SK-N-SH (cell line): ENCODE data around the gene HPCA. TPM values are rescaled to one million over a fixed set of nuclear protein-coding genes. Genes with fewer than 3 reads are reported as not detected.

ENCODE experiments used
- CTCF ChIA-PET: fragments of 300-600, 350-600 bp; formaldehyde crosslinking; extraction: SDS; loops from one replicate; lab custom pipeline; 2021; lab: Yijun Ruan, JAX
- POLR2A ChIA-PET: fragments of 350-600 bp; sonication (Branson Sonifier 250); formaldehyde crosslinking; extraction: SDS; loops from one replicate; lab custom pipeline; 2020; ENCODE audit warnings: antibody characterized with exemption, inconsistent platforms; lab: Yijun Ruan, JAX
- DNase-seq: peaks from one replicate; pipeline ENCODE4 v3.0.0; 2012
- H2AFZ ChIP-seq: fragments of 200-600 bp; sonication (generic); 2 replicates; pipeline ENCODE4 v1.8.1; 2016; ENCODE audit warnings: antibody characterized with exemption, mild to moderate bottlenecking, low read depth
- H3F3A ChIP-seq: fragments of 200-600 bp; sonication (generic); replicated peaks from 2 replicates; pipeline ENCODE3; 2016; ENCODE audit warnings: antibody characterized with exemption, mild to moderate bottlenecking; ENCODE audit not compliant: insufficient read depth
- H3K27ac ChIP-seq, 2 experiments: fragments of 200-500 bp in 1 of 2; fragments of 200-600 bp in 1 of 2; sonication (Bioruptor generic) in 1 of 2; sonication (generic), shearing (Covaris generic) in 1 of 2; 2 replicates each; pipeline versions ENCODE4 v1.5.1 to v1.6.1; 2014 to 2016; ENCODE audit warnings: low read depth in 2 of 2, inconsistent platforms in 1 of 2, low read length in 1 of 2, mild to moderate bottlenecking in 1 of 2, mixed read lengths in 1 of 2
- H3K27me3 ChIP-seq: fragments of 200-600 bp; sonication (generic), shearing (Covaris generic); 2 replicates; pipeline ENCODE4 v1.6.1; 2016; ENCODE audit warnings: mixed run types; ENCODE audit not compliant: insufficient read depth
- H3K36me3 ChIP-seq, 2 experiments: fragments of 200-500 bp in 1 of 2; fragments of 200-600 bp in 1 of 2; sonication (Bioruptor generic) in 1 of 2; sonication (generic) in 1 of 2; replicated peaks in 1 of 2; 2 replicates each; pipeline versions ENCODE3 to v1.5.1; 2014 to 2016; ENCODE audit warnings: low read length in 1 of 2, mild to moderate bottlenecking in 1 of 2; ENCODE audit not compliant: insufficient read depth in 2 of 2, control insufficient read depth in 1 of 2
- H3K4me1 ChIP-seq, 2 experiments: fragments of 200-500 bp in 1 of 2; fragments of 200-600 bp in 1 of 2; sonication (Bioruptor generic) in 1 of 2; sonication (generic), shearing (Covaris generic) in 1 of 2; 2 replicates each; pipeline versions ENCODE4 v1.5.1 to v1.6.1; 2014 to 2016; ENCODE audit warnings: low read depth in 1 of 2, low read length in 1 of 2, mixed run types in 1 of 2; ENCODE audit not compliant: insufficient read depth in 2 of 2, control insufficient read depth in 1 of 2
- H3K4me2 ChIP-seq: fragments of 200-600 bp; sonication (generic), shearing (Covaris generic); 2 replicates; pipeline ENCODE4 v1.6.1; 2017; ENCODE audit warnings: mixed run types
- H3K4me3 ChIP-seq, 2 experiments: fragments of 200-500 bp in 1 of 2; fragments of 200-600 bp in 1 of 2; sonication (Bioruptor generic) in 1 of 2; sonication (generic), shearing (Covaris generic) in 1 of 2; 2 replicates each; pipeline versions ENCODE4 v1.5.1 to v1.8.1; 2014 to 2016; ENCODE audit warnings: low read depth in 2 of 2, inconsistent platforms in 1 of 2, low read length in 1 of 2, mild to moderate bottlenecking in 1 of 2, mixed read lengths in 1 of 2, moderate library complexity in 1 of 2
- H3K79me2 ChIP-seq: fragments of 200-600 bp; sonication (generic); 2 replicates; pipeline ENCODE4 v1.8.1; 2017; ENCODE audit warnings: mild to moderate bottlenecking; ENCODE audit not compliant: insufficient read depth
- H3K9ac ChIP-seq: fragments of 200-600 bp; sonication (generic); 2 replicates; pipeline ENCODE4 v1.6.1; 2017; ENCODE audit warnings: mixed run types
- H3K9me2 ChIP-seq: fragments of 200-600 bp; sonication (generic); 2 replicates; pipeline ENCODE4 v1.6.1; 2017; ENCODE audit warnings: mixed run types
- H3K9me3 ChIP-seq: fragments of 200-600 bp; sonication (generic); 2 replicates; pipeline ENCODE4 v1.6.1; 2017; ENCODE audit warnings: mixed run types, mild to moderate bottlenecking, moderate library complexity
- H4K20me1 ChIP-seq: fragments of 200-600 bp; sonication (generic); 2 replicates; pipeline ENCODE4 v1.6.1; 2017; ENCODE audit warnings: mild to moderate bottlenecking, mixed run types; ENCODE audit not compliant: insufficient read depth
- CTCF ChIP-seq: fragments of 200-600 bp; sonication (generic); IDR thresholded peaks from 2 replicates; pipeline ENCODE4 v1.6.1; 2017; ENCODE audit warnings: antibody characterized with exemption, mild to moderate bottlenecking, moderate library complexity
- EP300 ChIP-seq, 2 experiments: IDR thresholded peaks; 2 replicates each; pipeline versions ENCODE4 v1.4.0 to v1.6.1; 2012; ENCODE audit warnings: borderline replicate concordance in 1 of 2, low read depth in 1 of 2, low read length in 1 of 2
- MAX ChIP-seq: IDR thresholded peaks from 2 replicates; pipeline ENCODE4 v1.4.0; 2012; ENCODE audit warnings: low read depth
- MEF2A ChIP-seq: IDR thresholded peaks from 2 replicates; pipeline ENCODE4 v1.4.0; 2012; ENCODE audit warnings: low read depth, borderline replicate concordance
- REST ChIP-seq: IDR thresholded peaks from 2 replicates; pipeline ENCODE4 v1.6.1; 2012; ENCODE audit warnings: mild to moderate bottlenecking, low read depth, low read length, moderate library complexity
- USF1 ChIP-seq: IDR thresholded peaks from 2 replicates; pipeline ENCODE4 v1.4.0; 2012; ENCODE audit warnings: low read depth, borderline replicate concordance
- USF2 ChIP-seq: fragments of 150-350 bp; IDR thresholded peaks from 2 replicates; pipeline ENCODE4 v1.6.1; 2017; ENCODE audit warnings: antibody characterized with exemption, low read length, low read depth, borderline replicate concordance
- WGBS: methylation state at CpG from one replicate; pipeline ENCODE4 v1.1.6; 2017; ENCODE audit warnings: low lambda C conversion rate; 5-methylcytosine and 5-hydroxymethylcytosine counted together
- polyA plus RNA-seq, 3 experiments: library from polyadenylated mRNA; depleted of rRNA; stranded (reverse); fragments of >200 nt; gene quantifications; 2 replicates each; pipeline ENCODE4 v1.2.3, GENCODE V29; 2012

The HPCA gene
- polyA plus RNA-seq, 1 of the 3 experiments (the other 2 are of a cell fraction) = not detected

- POLR2A ChIA-PET = no interaction called here
- H3K9me3 ChIP-seq = no peaks in the 10 kb centered on the region
- H4K20me1 ChIP-seq = no peaks in the 10 kb centered on the region
- H3K27ac ChIP-seq = no peak overlapping the region
- CTCF ChIA-PET = interaction anchor here (1.9 to 2.9 kb wide), 3 partner anchors 9 to 205 kb away, joined by 7 to 15 read pairs (median 13); no protein-coding TSS in a partner anchor
- 94% methylated on average over 5 of the region's 5 CpGs for WGBS
- H3K79me2 ChIP-seq = no peaks in the 10 kb centered on the region
- H3K4me2 ChIP-seq = no peak overlapping the region
- no peaks in the 10 kb centered on the region for H3K9me2 ChIP-seq
- H3F3A ChIP-seq = no peaks in the 10 kb centered on the region
- no peaks in the 10 kb centered on the region for H3K36me3 ChIP-seq
- H3K9ac ChIP-seq = no peak overlapping the region
- DNase-seq = no peak
- H3K4me3 ChIP-seq = no peak overlapping the region
- peaks cover 0 to 17% of the 10 kb centered on the region in 2 experiments; a peak in 1 of 4 replicates for H3K4me1 ChIP-seq
- no peaks in the 10 kb centered on the region for H3K27me3 ChIP-seq
- H2AFZ ChIP-seq = no peak overlapping the region
- TF ChIP-seq REST (no peak), USF2 (no peak), MAX (no peak), MEF2A (no peak)
These were observed 5.0 kb upstream of the HPCA start for GRCh38 chr1:32881291-32881690.

GRCh38 chr1:32881871-32882850 lies 4.1 kb upstream of the HPCA start:
- H3K27me3 ChIP-seq = no peaks in the 10 kb centered on the region; the same call in 1 of the 2 replicates
- no peaks in the 10 kb centered on the region for H3K36me3 ChIP-seq
- H3K79me2 ChIP-seq = no peaks in the 10 kb centered on the region
- H3K27ac ChIP-seq = no peak overlapping the region
- H3K9me2 ChIP-seq = no peaks in the 10 kb centered on the region
- H3K4me2 ChIP-seq = no peak overlapping the region
- H3K4me3 ChIP-seq = no peak overlapping the region
- ChIA-PET CTCF (interaction anchor here (1.0 to 2.9 kb wide), 4 partner anchors 10 to 204 kb away, joined by 4 to 15 read pairs (median 10); no protein-coding TSS in a partner anchor), POLR2A (no interaction called here)
- TF ChIP-seq USF1 = no peak
- TF ChIP-seq CTCF = no peak
- TF ChIP-seq EP300 (IDR thresholded peaks at IDR 0.05; ENCODE audit: borderline replicate concordance in 1 of 2, low read depth in 1 of 2, low read length in 1 of 2) = no peak
- no peak overlapping the region for H3K9ac ChIP-seq
- 61% methylated on average over 18 of the region's 22 CpGs for WGBS
- H3F3A ChIP-seq = no peaks in the 10 kb centered on the region
- peaks cover 0 to 16% of the 10 kb centered on the region in 2 experiments; a peak in 1 of 4 replicates for H3K4me1 ChIP-seq
- 0 out of 2 replicates have a peak, but pooled peaks cover 4% of the 10 kb centered on the region for H4K20me1 ChIP-seq
- DNase-seq = peak; percentile 53
- H3K9me3 ChIP-seq = no peaks in the 10 kb centered on the region
- H2AFZ ChIP-seq = no peak overlapping the region
